Choroid plexus epithelial cell (primary cell): ENCODE results near the gene RPS6KB2.

Source experiments
- DNase-seq: peaks from one replicate; pipeline ENCODE4 v3.0.0-alpha.2; 2010; ENCODE audit warnings: low read depth
- H3K4me3 ChIP-seq: 2 replicates; pipeline ENCODE4 v1.5.1; 2011; ENCODE audit warnings: low read depth, mild to moderate bottlenecking, control low read depth, low read length, moderate library complexity
- TF ChIP-seq, protein P1 (sequence below): conservative IDR thresholded peaks from 2 replicates; pipeline ENCODE4 v1.5.1; 2011; ENCODE audit warnings: low read depth, mild to moderate bottlenecking, control low read depth, inconsistent platforms, low read length, moderate library complexity

RPS6KB2 gene

DNA sequence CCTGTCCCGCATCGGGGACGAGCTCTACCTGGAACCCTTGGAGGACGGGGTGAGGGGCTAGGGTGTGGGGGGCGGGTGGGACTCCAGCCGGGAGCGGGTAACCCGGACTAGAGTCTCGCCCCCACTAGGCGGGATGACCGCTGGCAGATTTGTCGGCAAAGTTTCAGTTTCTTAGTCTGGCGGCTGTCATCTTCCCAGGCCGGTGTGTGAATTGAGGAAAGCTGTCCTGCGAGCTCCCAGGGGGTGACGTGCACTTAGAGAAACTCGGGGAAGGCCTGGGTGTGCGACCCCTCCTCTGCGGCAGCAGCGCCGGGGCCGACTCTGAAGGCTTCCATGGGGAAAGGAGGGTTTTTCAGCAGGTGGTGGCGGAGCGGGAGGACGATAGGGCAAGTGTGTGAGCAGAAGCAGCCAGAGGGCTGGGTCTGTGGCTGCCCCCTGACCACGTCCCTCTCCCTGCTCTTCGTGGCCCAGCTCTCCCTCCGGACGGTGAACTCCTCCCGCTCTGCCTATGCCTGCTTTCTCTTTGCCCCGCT is 36.0 kb upstream of the RPS6KB2 start:
- H3K4me3 ChIP-seq, result peak overlapping the region; percentile 93
- TF ChIP-seq, protein P1, sequence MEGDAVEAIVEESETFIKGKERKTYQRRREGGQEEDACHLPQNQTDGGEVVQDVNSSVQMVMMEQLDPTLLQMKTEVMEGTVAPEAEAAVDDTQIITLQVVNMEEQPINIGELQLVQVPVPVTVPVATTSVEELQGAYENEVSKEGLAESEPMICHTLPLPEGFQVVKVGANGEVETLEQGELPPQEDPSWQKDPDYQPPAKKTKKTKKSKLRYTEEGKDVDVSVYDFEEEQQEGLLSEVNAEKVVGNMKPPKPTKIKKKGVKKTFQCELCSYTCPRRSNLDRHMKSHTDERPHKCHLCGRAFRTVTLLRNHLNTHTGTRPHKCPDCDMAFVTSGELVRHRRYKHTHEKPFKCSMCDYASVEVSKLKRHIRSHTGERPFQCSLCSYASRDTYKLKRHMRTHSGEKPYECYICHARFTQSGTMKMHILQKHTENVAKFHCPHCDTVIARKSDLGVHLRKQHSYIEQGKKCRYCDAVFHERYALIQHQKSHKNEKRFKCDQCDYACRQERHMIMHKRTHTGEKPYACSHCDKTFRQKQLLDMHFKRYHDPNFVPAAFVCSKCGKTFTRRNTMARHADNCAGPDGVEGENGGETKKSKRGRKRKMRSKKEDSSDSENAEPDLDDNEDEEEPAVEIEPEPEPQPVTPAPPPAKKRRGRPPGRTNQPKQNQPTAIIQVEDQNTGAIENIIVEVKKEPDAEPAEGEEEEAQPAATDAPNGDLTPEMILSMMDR, result peak; percentile 1
- DNase-seq, result no peak

DNA sequence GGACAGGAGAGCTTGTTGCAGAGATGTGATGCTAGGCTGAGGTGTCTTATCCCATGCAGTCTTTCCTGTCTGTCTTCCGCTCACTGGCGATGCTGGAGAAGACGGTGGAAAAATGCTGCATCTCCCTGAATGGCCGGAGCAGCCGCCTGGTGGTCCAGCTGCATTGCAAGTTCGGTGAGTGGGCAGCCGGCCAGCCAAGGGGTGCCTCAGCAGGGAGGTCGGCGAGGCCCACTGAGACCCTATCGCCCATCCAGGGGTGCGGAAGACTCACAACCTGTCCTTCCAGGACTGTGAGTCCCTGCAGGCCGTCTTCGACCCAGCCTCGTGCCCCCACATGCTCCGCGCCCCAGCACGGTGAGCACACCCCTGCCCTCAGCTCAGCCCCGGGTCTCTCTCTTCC is 34.9 kb upstream of the RPS6KB2 start:
- no peak overlapping the region for H3K4me3 ChIP-seq
- TF ChIP-seq, protein P1, result no peak
- no peak for DNase-seq

- TF ChIP-seq, protein P1, result no peak
- H3K4me3 ChIP-seq, result no peak overlapping the region
- DNase-seq, result no peak
These were observed 34.3 kb upstream of the RPS6KB2 start for GRCh38 chr11:67393990-67394389.

- TF ChIP-seq, protein P1, result no peak
These were observed 32.6 kb upstream of the RPS6KB2 start for GRCh38 chr11:67395555-67396258.

DNA sequence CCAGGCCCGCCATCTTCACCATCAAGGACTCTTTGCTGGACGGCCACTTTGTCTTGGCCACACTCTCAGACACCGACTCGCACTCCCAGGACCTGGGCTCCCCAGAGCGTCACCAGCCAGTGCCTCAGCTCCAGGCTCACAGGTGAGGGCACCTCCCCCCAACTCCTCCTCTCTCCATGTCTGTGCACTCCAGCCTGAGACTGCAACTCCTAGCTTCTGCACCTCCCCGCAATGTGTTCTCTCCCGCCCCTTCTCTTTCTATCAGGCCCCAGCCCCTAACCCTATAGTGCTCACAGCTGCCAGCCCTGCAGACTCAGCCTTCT is 32.1 kb upstream of the RPS6KB2 start:
- no peak for DNase-seq
- no peak overlapping the region for H3K4me3 ChIP-seq
- TF ChIP-seq, protein P1, result no peak

More at GRCh38 chr11:67395555-67396258, 32.6 kb upstream of the RPS6KB2 start:
- no peak overlapping the region for H3K4me3 ChIP-seq
- no peak for DNase-seq

- no peak for DNase-seq
- no peak overlapping the region for H3K4me3 ChIP-seq
- TF ChIP-seq, protein P1, result no peak
These were observed 31.5 kb upstream of the RPS6KB2 start for GRCh38 chr11:67396587-67397389.
